ENCODE data around the gene SPATA33.

DNA sequence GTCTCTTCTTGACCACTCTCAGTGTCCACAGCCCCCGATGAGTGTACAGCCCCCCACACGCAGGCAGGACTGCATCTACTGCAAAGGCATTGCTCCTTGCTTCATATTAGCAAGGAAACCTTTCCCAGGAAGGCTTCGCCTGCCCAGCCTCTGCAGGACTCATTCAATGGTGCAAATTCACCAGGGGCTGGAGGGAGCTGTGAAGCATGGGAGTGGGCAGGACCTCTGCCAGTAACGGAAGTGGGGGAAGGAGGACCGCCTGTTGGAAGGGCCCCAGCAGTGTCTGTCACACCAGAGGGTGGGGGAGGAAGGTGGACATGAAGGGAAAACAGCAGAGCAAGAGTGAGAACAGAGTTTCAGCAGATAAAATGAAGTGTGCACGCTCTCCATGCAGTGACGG is 2.5 kb downstream of the SPATA33 start:
- TF ChIP-seq POLR2A (IDR thresholded peaks at IDR 0.05; ENCODE audit: low read length) (no peak), GATA1 (IDR thresholded peaks at IDR 0.05; ENCODE audit: low read depth, low read length) (no peak)
